MCF 10A (cell line): ENCODE data around the gene SOAT2. TPM values are rescaled to one million over a fixed set of nuclear protein-coding genes. Genes with fewer than 3 reads are reported as not detected.
A peak's percentile ranks its signal among the peaks of the same experiment; 100 is the strongest.

Experiments used
- BruUV-seq: library from RNA; stranded (reverse); fragments of 400-500 nt; replicated peaks from 2 replicates; lab custom pipeline; 2021; lab: Mats Ljungman, UMichigan
- CTCF ChIA-PET: fragments of 300-600 bp; sonication (Branson Sonifier 250); formaldehyde crosslinking; extraction: SDS; loops from one replicate; lab custom pipeline; 2021; ENCODE audit warnings: antibody characterized with exemption, inconsistent platforms; lab: Yijun Ruan, JAX
- POLR2A ChIA-PET: fragments of 300-600, 350-650 bp; sonication (Branson Sonifier 250); formaldehyde crosslinking; extraction: SDS; loops from one replicate; lab custom pipeline; 2020; ENCODE audit warnings: antibody characterized with exemption, inconsistent platforms; lab: Yijun Ruan, JAX
- DNase-seq: peaks from one replicate; pipeline ENCODE4 v3.0.0-alpha.2; 2018; ENCODE audit not compliant: unreplicated experiment
- H3K27ac Mint-ChIP-seq: one replicate; pipeline ENCODE4 v1.8.0; 2022; ENCODE audit warnings: mild to moderate bottlenecking, low read depth, mixed read lengths; ENCODE audit not compliant: unreplicated experiment
- H3K27me3 Mint-ChIP-seq: one replicate; pipeline ENCODE4 v1.8.0; 2022; ENCODE audit warnings: mixed read lengths; ENCODE audit not compliant: insufficient read depth, unreplicated experiment
- H3K36me3 Mint-ChIP-seq: one replicate; pipeline ENCODE4 v1.8.0; 2022; ENCODE audit warnings: mild to moderate bottlenecking, moderate library complexity, mixed read lengths; ENCODE audit not compliant: insufficient read depth, unreplicated experiment
- H3K4me1 Mint-ChIP-seq: one replicate; pipeline ENCODE4 v1.8.0; 2022; ENCODE audit warnings: mixed read lengths; ENCODE audit not compliant: insufficient read depth, unreplicated experiment
- H3K4me3 Mint-ChIP-seq: one replicate; pipeline ENCODE4 v1.8.0; 2022; ENCODE audit warnings: mild to moderate bottlenecking, moderate library complexity, mixed read lengths; ENCODE audit not compliant: unreplicated experiment
- H3K9me3 Mint-ChIP-seq: one replicate; pipeline ENCODE4 v1.8.0; 2022; ENCODE audit warnings: mixed read lengths; ENCODE audit not compliant: unreplicated experiment
- CTCF ChIP-seq: fragments of 200-600 bp; IDR thresholded peaks from one replicate; pipeline ENCODE4 v1.8.0; 2022; ENCODE audit warnings: antibody characterized with exemption, mild to moderate bottlenecking; ENCODE audit not compliant: unreplicated experiment
- intact Hi-C: fragments of 100-400 bp; cut with micrococcal nuclease; formaldehyde crosslinking; loops from 2 replicates; pipeline ENCODE4 v1.14.1; 2022
- total RNA-seq: library from RNA; stranded (reverse); gene quantifications from 2 replicates; pipeline ENCODE4 v1.2.3, GENCODE V29; 2022

Gene SOAT2
- total RNA-seq, 1 experiment from 2014 or later = not detected

- no peak for TF ChIP-seq CTCF
- DNase-seq = no peak
- H3K9me3 Mint-ChIP-seq = no peaks in the 10 kb centered on the region
- H3K27me3 Mint-ChIP-seq = no peaks in the 10 kb centered on the region
- POLR2A ChIA-PET = interaction anchor here (1.0 kb wide), 1 partner anchor 26 kb away, joined by 3 read pairs; no protein-coding TSS in a partner anchor
- intact Hi-C loops = no loop called here
- peaks cover 14% of the 10 kb centered on the region for H3K4me1 Mint-ChIP-seq
- peaks cover 69% of the 10 kb centered on the region for H3K36me3 Mint-ChIP-seq
- no TSS peak for BruUV-seq
- no peak overlapping the region for H3K27ac Mint-ChIP-seq
- H3K4me3 Mint-ChIP-seq = no peak overlapping the region
- CTCF ChIA-PET = interaction anchor here (0.6 to 15.4 kb wide), 5 partner anchors 9 to 254 kb away, joined by 3 to 267 read pairs (median 4); partner anchors contain the start of genes IGFBP6 and SOAT2
These were observed 28.8 kb upstream of the SOAT2 start for GRCh38 chr12:53074283-53074998.

- BruUV-seq = no TSS peak
- Mint-ChIP-seq H3K27me3 (no peaks in the 10 kb centered on the region), H3K4me3 (no peak overlapping the region), H3K4me1 (peaks cover 18% of the 10 kb centered on the region), H3K36me3 (peaks cover 69% of the 10 kb centered on the region), H3K27ac (no peak overlapping the region), H3K9me3 (no peaks in the 10 kb centered on the region)
- no peak for DNase-seq
- POLR2A ChIA-PET = interaction anchor here (1.0 to 1.5 kb wide), 2 partner anchors 24 to 26 kb away, joined by 3 read pairs; no protein-coding TSS in a partner anchor
- intact Hi-C loops = no loop called here
- CTCF ChIA-PET = interaction anchor here (1.0 to 6.9 kb wide), 2 partner anchors 10 to 27 kb away, joined by 3 to 85 read pairs; no protein-coding TSS in a partner anchor
- TF ChIP-seq CTCF = no peak
These were observed 28.3 kb upstream of the SOAT2 start for GRCh38 chr12:53074999-53075370.

GRCh38 chr12:53076461-53076860 is 26.8 kb upstream of the SOAT2 start:
- no peak for TF ChIP-seq CTCF
- H3K9me3 Mint-ChIP-seq = no peaks in the 10 kb centered on the region
- ChIA-PET CTCF (interaction anchor here (1.6 to 6.9 kb wide), 2 partner anchors 11 to 23 kb away, joined by 9 to 85 read pairs; no protein-coding TSS in a partner anchor), POLR2A (interaction anchor here (0.5 to 1.5 kb wide), 4 partner anchors 23 to 573 kb away, joined by 3 read pairs; no protein-coding TSS in a partner anchor)
- no TSS peak for BruUV-seq
- no peak overlapping the region for H3K27ac Mint-ChIP-seq
- no peak for DNase-seq
- peaks cover 61% of the 10 kb centered on the region for H3K36me3 Mint-ChIP-seq
- no peak overlapping the region for H3K4me3 Mint-ChIP-seq
- H3K4me1 Mint-ChIP-seq = peaks cover 29% of the 10 kb centered on the region
- intact Hi-C loops = no loop called here
- no peaks in the 10 kb centered on the region for H3K27me3 Mint-ChIP-seq

GRCh38 chr12:53077030-53077429 is 26.3 kb upstream of the SOAT2 start:
- intact Hi-C loops = no loop called here
- TF ChIP-seq CTCF = no peak
- Mint-ChIP-seq H3K27me3 (no peaks in the 10 kb centered on the region), H3K27ac (no peak overlapping the region), H3K9me3 (no peaks in the 10 kb centered on the region), H3K36me3 (peaks cover 61% of the 10 kb centered on the region), H3K4me3 (peak overlapping the region; percentile 73), H3K4me1 (peaks cover 29% of the 10 kb centered on the region)
- POLR2A ChIA-PET = interaction anchor here (0.5 to 2.8 kb wide), 5 partner anchors 9 to 573 kb away, joined by 3 to 15 read pairs (median 3); no protein-coding TSS in a partner anchor
- BruUV-seq = no TSS peak
- no peak for DNase-seq
- CTCF ChIA-PET = interaction anchor here (0.6 to 6.9 kb wide), 4 partner anchors 12 to 118 kb away, joined by 3 to 85 read pairs (median 6); no protein-coding TSS in a partner anchor
